Mammary epithelial cell (primary cell): ENCODE measurements around the gene ZNF462.

Source experiments
- EZH2 ChIP-seq: IDR thresholded peaks from 2 replicates; pipeline ENCODE4 v1.6.1; 2012; ENCODE audit warnings: low read length, inconsistent platforms, borderline replicate concordance
- TF ChIP-seq, protein P1 (sequence below), 2 donors: IDR thresholded peaks in 1 of 2; conservative IDR thresholded peaks in 1 of 2; 2 replicates each; pipeline ENCODE4 v1.5.1; 2011 to 2012; ENCODE audit warnings: inconsistent platforms in 2 of 2, low read length in 2 of 2, mild to moderate bottlenecking in 2 of 2, control low read depth in 1 of 2, low read depth in 1 of 2; ENCODE audit not compliant: insufficient read depth in 1 of 2; ENCODE audit errors: extremely low read depth in 1 of 2

DNA sequence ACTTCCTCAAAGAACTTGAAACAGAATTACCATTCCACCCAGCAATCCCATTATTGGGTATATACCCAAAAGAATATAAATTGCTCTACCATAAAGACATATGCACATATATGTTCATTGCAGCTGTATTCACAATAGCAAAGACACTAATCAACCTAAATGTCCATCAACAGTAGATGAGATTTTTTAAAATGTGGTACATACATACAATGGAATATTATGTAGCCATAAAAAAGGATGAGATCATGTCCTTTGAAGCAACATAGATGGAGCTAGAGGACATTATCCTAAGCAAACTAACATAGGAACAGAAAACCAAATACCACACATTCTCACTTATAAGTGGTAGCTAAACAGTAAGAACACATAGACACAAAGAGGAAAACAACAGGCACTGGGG, 28.1 kb upstream of the ZNF462 start:
- TF ChIP-seq, protein P1, sequence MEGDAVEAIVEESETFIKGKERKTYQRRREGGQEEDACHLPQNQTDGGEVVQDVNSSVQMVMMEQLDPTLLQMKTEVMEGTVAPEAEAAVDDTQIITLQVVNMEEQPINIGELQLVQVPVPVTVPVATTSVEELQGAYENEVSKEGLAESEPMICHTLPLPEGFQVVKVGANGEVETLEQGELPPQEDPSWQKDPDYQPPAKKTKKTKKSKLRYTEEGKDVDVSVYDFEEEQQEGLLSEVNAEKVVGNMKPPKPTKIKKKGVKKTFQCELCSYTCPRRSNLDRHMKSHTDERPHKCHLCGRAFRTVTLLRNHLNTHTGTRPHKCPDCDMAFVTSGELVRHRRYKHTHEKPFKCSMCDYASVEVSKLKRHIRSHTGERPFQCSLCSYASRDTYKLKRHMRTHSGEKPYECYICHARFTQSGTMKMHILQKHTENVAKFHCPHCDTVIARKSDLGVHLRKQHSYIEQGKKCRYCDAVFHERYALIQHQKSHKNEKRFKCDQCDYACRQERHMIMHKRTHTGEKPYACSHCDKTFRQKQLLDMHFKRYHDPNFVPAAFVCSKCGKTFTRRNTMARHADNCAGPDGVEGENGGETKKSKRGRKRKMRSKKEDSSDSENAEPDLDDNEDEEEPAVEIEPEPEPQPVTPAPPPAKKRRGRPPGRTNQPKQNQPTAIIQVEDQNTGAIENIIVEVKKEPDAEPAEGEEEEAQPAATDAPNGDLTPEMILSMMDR (conservative IDR thresholded peaks at IDR 0.05 in 1 of 2, IDR thresholded peaks at IDR 0.05 in 1 of 2; ENCODE audit: extremely low read depth in 1 of 2, insufficient read depth in 1 of 2, low read depth in 1 of 2, low read length in 2 of 2), result no peak
- TF ChIP-seq EZH2, result no peak
